Gastrocnemius medialis (tissue), 4 donors: ENCODE data around the gene DTL.

Experiments
- POLR2A ChIP-seq, 2 donors: fragments of 450-650 bp; IDR thresholded peaks; one replicate each; pipeline ENCODE4 v1.6.1; 2017; ENCODE audit warnings: antibody characterized with exemption in 2 of 2, mild to moderate bottlenecking in 2 of 2, moderate library complexity in 2 of 2
- TF ChIP-seq, protein P1 (sequence below), 5 experiments: fragments of 450-650 bp in 3 of 5; fragments of 200-600 bp in 2 of 5; sonication (generic) in 2 of 5; IDR thresholded peaks in 4 of 5; conservative IDR thresholded peaks in 1 of 5; 1 replicate in 4 of 5; 2 replicates in 1 of 5; pipeline ENCODE4 v1.5.1; 2016 to 2019; ENCODE audit warnings: antibody characterized with exemption in 5 of 5, mild to moderate bottlenecking in 3 of 5, moderate library complexity in 3 of 5

DNA sequence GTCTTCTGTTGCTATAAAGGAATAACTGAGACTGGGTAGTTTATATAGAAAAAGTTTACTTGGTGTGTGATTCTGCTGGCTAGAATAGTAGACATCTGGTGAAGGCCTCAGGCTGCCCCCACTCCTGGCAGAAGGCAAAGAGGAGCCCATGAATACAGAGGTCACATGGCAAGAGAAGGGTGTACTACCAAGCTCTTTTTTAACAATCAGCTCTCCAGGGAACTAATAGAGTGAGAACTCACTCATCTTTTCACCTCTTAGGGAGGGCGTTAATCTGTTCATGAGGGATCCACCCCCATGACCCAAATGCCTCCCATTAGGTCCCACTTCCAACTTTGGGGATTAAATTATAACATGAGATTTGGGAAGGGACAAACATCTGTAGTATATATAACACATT lies 9.3 kb downstream of the DTL start:
- TF ChIP-seq, protein P1, sequence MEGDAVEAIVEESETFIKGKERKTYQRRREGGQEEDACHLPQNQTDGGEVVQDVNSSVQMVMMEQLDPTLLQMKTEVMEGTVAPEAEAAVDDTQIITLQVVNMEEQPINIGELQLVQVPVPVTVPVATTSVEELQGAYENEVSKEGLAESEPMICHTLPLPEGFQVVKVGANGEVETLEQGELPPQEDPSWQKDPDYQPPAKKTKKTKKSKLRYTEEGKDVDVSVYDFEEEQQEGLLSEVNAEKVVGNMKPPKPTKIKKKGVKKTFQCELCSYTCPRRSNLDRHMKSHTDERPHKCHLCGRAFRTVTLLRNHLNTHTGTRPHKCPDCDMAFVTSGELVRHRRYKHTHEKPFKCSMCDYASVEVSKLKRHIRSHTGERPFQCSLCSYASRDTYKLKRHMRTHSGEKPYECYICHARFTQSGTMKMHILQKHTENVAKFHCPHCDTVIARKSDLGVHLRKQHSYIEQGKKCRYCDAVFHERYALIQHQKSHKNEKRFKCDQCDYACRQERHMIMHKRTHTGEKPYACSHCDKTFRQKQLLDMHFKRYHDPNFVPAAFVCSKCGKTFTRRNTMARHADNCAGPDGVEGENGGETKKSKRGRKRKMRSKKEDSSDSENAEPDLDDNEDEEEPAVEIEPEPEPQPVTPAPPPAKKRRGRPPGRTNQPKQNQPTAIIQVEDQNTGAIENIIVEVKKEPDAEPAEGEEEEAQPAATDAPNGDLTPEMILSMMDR (IDR thresholded peaks at IDR 0.05 in 4 of 5, conservative IDR thresholded peaks at IDR 0.05 in 1 of 5), result no peak
- no peak for TF ChIP-seq POLR2A (IDR thresholded peaks at IDR 0.05)
